Spleen (tissue), 11 donors: ENCODE measurements around the gene HCFC1. TPM values are rescaled to one million over a fixed set of nuclear protein-coding genes. Genes with fewer than 3 reads are reported as not detected.
A peak's percentile ranks its signal among the peaks of the same experiment; 100 is the strongest.

ENCODE experiments used
- DNase-seq: peaks from one replicate; pipeline ENCODE4 v3.0.0-alpha.2; 2020
- H3K27ac ChIP-seq, 8 donors: fragments of 200-600 bp; sonication (generic) in 7 of 8; 1 replicate in 4 of 8; 2 replicates in 4 of 8; pipeline versions ENCODE4 v1.5.0 to v1.8.0; 2016 to 2021; ENCODE audit warnings: inconsistent platforms in 4 of 8, mild to moderate bottlenecking in 4 of 8, moderate library complexity in 1 of 8
- H3K27me3 ChIP-seq, 7 donors: fragments of 200-600 bp; sonication (generic) in 6 of 7; replicated peaks in 1 of 7; 1 replicate in 4 of 7; 2 replicates in 3 of 7; pipeline versions ENCODE4 v1.5.0 to v1.8.0; 2016 to 2021; ENCODE audit warnings: inconsistent platforms in 3 of 7, mild to moderate bottlenecking in 1 of 7
- H3K36me3 ChIP-seq, 6 donors: fragments of 200-600 bp; sonication (generic) in 5 of 6; 1 replicate in 4 of 6; 2 replicates in 2 of 6; pipeline versions ENCODE4 v1.5.0 to v1.8.0; 2016 to 2021; ENCODE audit warnings: inconsistent platforms in 2 of 6
- H3K4me1 ChIP-seq, 6 donors: fragments of 200-600 bp; sonication (generic) in 5 of 6; 1 replicate in 3 of 6; 2 replicates in 3 of 6; pipeline versions ENCODE4 v1.5.0 to v1.8.0; 2016 to 2021; ENCODE audit warnings: inconsistent platforms in 3 of 6
- H3K4me3 ChIP-seq, 8 donors: fragments of 200-600 bp; sonication (generic) in 7 of 8; 1 replicate in 4 of 8; 2 replicates in 4 of 8; pipeline versions ENCODE4 v1.5.0 to v1.8.0; 2016 to 2021; ENCODE audit warnings: inconsistent platforms in 4 of 8, mild to moderate bottlenecking in 4 of 8, moderate library complexity in 2 of 8
- H3K9me3 ChIP-seq, 8 donors: fragments of 200-600 bp; sonication (generic) in 7 of 8; 1 replicate in 4 of 8; 2 replicates in 4 of 8; pipeline versions ENCODE4 v1.5.0 to v1.8.0; 2016 to 2021; ENCODE audit warnings: inconsistent platforms in 4 of 8
- CTCF ChIP-seq, 11 experiments: fragments of 200-600 bp in 7 of 11; fragments of 450-650 bp in 4 of 11; sonication (generic) in 4 of 11; IDR thresholded peaks in 8 of 11; conservative IDR thresholded peaks in 3 of 11; 1 replicate in 7 of 11; 2 replicates in 4 of 11; pipeline versions ENCODE4 v1.4.0 to v1.8.0; 2016 to 2021; ENCODE audit warnings: antibody characterized with exemption in 11 of 11, inconsistent platforms in 4 of 11, mild to moderate bottlenecking in 1 of 11
- POLR2A ChIP-seq, 3 donors: fragments of 450-650 bp; IDR thresholded peaks; one replicate each; pipeline ENCODE4 v1.5.1; 2017; ENCODE audit warnings: antibody characterized with exemption in 3 of 3, mild to moderate bottlenecking in 1 of 3
- POLR2AphosphoS5 ChIP-seq, 3 donors: sonication (generic); formaldehyde crosslinking; IDR thresholded peaks; one replicate each; pipeline ENCODE4 v1.5.1; 2017; ENCODE audit warnings: antibody characterized with exemption in 3 of 3
- WGBS, 5 donors: extraction: QIAGEN DNeasy Blood & Tissue Kit in 3 of 5; methylation state at CpG; one replicate each; pipeline versions ENCODE4 v1.1.5 to v1.1.7; 2013 to 2018; 5-methylcytosine and 5-hydroxymethylcytosine counted together
- intact Hi-C: fragments of 100-400 bp; cut with DNase I; formaldehyde crosslinking; loops from one replicate; pipeline ENCODE4 v1.15.0; 2023; ENCODE audit warnings: low total_unique reads
- polyA plus RNA-seq, 3 donors: library from polyadenylated mRNA; stranded (reverse); fragments of 200-250 nt; gene quantifications; one replicate each; pipeline ENCODE4 v1.2.1, GENCODE V29; 2013
- total RNA-seq, 7 donors: library from RNA; depleted of rRNA in 3 of 7; stranded (reverse); fragments of >200 nt in 3 of 7; fragmentation: NEBNext Ultra II Directional in 4 of 7; extraction: Animal tissue kit (Norgen Biotek cat#: 25700) in 4 of 7; gene quantifications; one replicate each; pipeline versions ENCODE4 v1.1.0 to v1.2.1, GENCODE V29; 2016 to 2021
- donor health status: healthy with polysubstance abuse.
- donor health status: DM: no; HTN: no; CAD: no; lungs with moderate emphysema.
- donor health status: DM: no; HTN: no; CAD: no.
- donor health status: Bipolar disorder and iron deficiency.
- donor health status: healthy.
- donor health status: DM: no; HTN: no; CAD: no.
- donor health status: DM: yes; HTN: yes; CAD: no.

HCFC1 gene
- total and polyA plus RNA-seq, 10 donors = 9.5 to 86.5 (median 60.8) TPM

GRCh38 chrX:153927922-153928760, 43.5 kb downstream of the HCFC1 start:
- peaks cover 16 to 85% (median 66%) of the 10 kb centered on the region in 6 donors for H3K4me1 ChIP-seq
- peak; percentile 99 for DNase-seq
- intact Hi-C loops = no loop called here

DNA sequence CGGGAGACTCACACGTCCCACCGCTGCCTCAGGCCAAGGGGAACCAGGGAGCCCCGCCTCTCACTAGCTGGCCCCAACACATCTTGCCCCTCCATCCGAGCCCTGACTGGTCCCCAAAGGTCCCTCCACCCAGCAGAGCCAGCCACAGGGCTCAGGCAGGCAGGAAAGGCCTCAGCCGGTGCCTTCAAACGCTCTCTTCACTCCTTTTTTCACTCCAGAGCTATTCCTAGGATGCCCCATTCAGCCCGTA, 44.0 kb downstream of the HCFC1 start:
- intact Hi-C loops = no loop called here
- TF ChIP-seq CTCF (IDR thresholded peaks at IDR 0.05 in 8 of 11, conservative IDR thresholded peaks at IDR 0.05 in 3 of 11) (no peak), POLR2AphosphoS5 (IDR thresholded peaks at IDR 0.05) (no peak), POLR2A (IDR thresholded peaks at IDR 0.05) (no peak)
- peaks cover 19 to 85% (median 68%) of the 10 kb centered on the region in 6 donors for H3K4me1 ChIP-seq

More at GRCh38 chrX:153927922-153928760, 43.5 kb downstream of the HCFC1 start:
- H3K9me3 ChIP-seq = no peaks in the 10 kb centered on the region
- peaks cover 0 to 6% (median 0%) of the 10 kb centered on the region in 7 donors for H3K27me3 ChIP-seq
- 0 to 20% (median 1%) methylated on average over 10 to 76 of the region's 76 CpGs for WGBS, 5 donors
- TF ChIP-seq POLR2AphosphoS5 (IDR thresholded peaks at IDR 0.05) (peak; percentile 89 to 94 (median 92)), POLR2A (IDR thresholded peaks at IDR 0.05) (peak; percentile 35 to 83 (median 35)), CTCF (IDR thresholded peaks at IDR 0.05 in 8 of 11, conservative IDR thresholded peaks at IDR 0.05 in 3 of 11) (peak in 5 of 11 experiments; percentile 12 to 40 (median 22))
- peaks cover 0 to 39% (median 9%) of the 10 kb centered on the region in 6 donors for H3K36me3 ChIP-seq
- peak overlapping the region; percentile 30 to 71 (median 52) for H3K4me3 ChIP-seq
- peak overlapping the region; percentile 92 to 99 (median 97) for H3K27ac ChIP-seq

GRCh38 chrX:153926858-153927671, 44.6 kb downstream of the HCFC1 start:
- 1 to 20% (median 11%) methylated on average over 14 to 31 of the region's 31 CpGs for WGBS, 5 donors
- peak overlapping the region; percentile 92 to 99 (median 97) for H3K27ac ChIP-seq
- no peaks in the 10 kb centered on the region for H3K9me3 ChIP-seq
- peak in 2 of 11 experiments; percentile 24 to 40 for TF ChIP-seq CTCF (IDR thresholded peaks at IDR 0.05 in 8 of 11, conservative IDR thresholded peaks at IDR 0.05 in 3 of 11)
- peak in 2 of 3 donors; percentile 5 to 12 for TF ChIP-seq POLR2A (IDR thresholded peaks at IDR 0.05)
- TF ChIP-seq POLR2AphosphoS5 (IDR thresholded peaks at IDR 0.05) = peak; percentile 78 to 90 (median 89)
- H3K4me1 ChIP-seq = peaks cover 19 to 88% (median 73%) of the 10 kb centered on the region in 6 donors
- peak; percentile 96 for DNase-seq
- H3K4me3 ChIP-seq = peak overlapping the region; percentile 34 to 71 (median 52)
- intact Hi-C loops = no loop called here
- H3K27me3 ChIP-seq = peaks cover 0 to 7% (median 0%) of the 10 kb centered on the region in 7 donors
- peaks cover 0 to 29% (median 5%) of the 10 kb centered on the region in 6 donors for H3K36me3 ChIP-seq

More for the DNA sequence above, 44.0 kb downstream of the HCFC1 start:
- Histone ChIP-seq H3K36me3 (peaks cover 0 to 34% (median 7%) of the 10 kb centered on the region in 6 donors), H3K9me3 (no peaks in the 10 kb centered on the region), H3K4me3 (peak overlapping the region; percentile 30 to 71 (median 52)), H3K27ac (peak overlapping the region; percentile 92 to 99 (median 97)), H3K27me3 (peaks cover 0 to 7% (median 0%) of the 10 kb centered on the region in 7 donors)
- DNase-seq = no peak
- 0 to 19% (median 1%) methylated on average over 1 to 8 of the region's 8 CpGs for WGBS, 5 donors
